Adipose tissue (tissue), 3 donors: ENCODE data around the gene POLE2. TPM values are rescaled to one million over a fixed set of nuclear protein-coding genes. Genes with fewer than 3 reads are reported as not detected.
"Not testable (repeated sequence)": the region's sequence is repeated elsewhere in the genome, so short reads cannot be mapped to it uniquely, and the experiment has no call there.

ENCODE experiments used
- H3K27ac ChIP-seq: one replicate; pipeline ENCODE4 v1.5.1; 2013; ENCODE audit warnings: low read depth, low read length
- whole genome bisulfite sequencing, 3 donors: extraction: QIAGEN DNeasy Blood & Tissue Kit; methylation state at CpG; one replicate each; pipeline ENCODE4 v1.1.7; 2013; 5-methylcytosine and 5-hydroxymethylcytosine counted together
- polyA plus RNA-seq, 3 donors: library from polyadenylated mRNA; stranded (reverse); fragments of 200-250 nt; gene quantifications; one replicate each; pipeline ENCODE4 v1.2.3, GENCODE V29; 2013
- donor health status: healthy with polysubstance abuse.
- donor health status: Bipolar disorder and iron deficiency.
- donor health status: healthy.

Gene POLE2, protein sequence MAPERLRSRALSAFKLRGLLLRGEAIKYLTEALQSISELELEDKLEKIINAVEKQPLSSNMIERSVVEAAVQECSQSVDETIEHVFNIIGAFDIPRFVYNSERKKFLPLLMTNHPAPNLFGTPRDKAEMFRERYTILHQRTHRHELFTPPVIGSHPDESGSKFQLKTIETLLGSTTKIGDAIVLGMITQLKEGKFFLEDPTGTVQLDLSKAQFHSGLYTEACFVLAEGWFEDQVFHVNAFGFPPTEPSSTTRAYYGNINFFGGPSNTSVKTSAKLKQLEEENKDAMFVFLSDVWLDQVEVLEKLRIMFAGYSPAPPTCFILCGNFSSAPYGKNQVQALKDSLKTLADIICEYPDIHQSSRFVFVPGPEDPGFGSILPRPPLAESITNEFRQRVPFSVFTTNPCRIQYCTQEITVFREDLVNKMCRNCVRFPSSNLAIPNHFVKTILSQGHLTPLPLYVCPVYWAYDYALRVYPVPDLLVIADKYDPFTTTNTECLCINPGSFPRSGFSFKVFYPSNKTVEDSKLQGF
- polyA plus RNA-seq: 1 to 10 TPM in 2 of 3 donors, under 1 TPM in 1; 0.90 to 3.3 (median 1.4) TPM

DNA sequence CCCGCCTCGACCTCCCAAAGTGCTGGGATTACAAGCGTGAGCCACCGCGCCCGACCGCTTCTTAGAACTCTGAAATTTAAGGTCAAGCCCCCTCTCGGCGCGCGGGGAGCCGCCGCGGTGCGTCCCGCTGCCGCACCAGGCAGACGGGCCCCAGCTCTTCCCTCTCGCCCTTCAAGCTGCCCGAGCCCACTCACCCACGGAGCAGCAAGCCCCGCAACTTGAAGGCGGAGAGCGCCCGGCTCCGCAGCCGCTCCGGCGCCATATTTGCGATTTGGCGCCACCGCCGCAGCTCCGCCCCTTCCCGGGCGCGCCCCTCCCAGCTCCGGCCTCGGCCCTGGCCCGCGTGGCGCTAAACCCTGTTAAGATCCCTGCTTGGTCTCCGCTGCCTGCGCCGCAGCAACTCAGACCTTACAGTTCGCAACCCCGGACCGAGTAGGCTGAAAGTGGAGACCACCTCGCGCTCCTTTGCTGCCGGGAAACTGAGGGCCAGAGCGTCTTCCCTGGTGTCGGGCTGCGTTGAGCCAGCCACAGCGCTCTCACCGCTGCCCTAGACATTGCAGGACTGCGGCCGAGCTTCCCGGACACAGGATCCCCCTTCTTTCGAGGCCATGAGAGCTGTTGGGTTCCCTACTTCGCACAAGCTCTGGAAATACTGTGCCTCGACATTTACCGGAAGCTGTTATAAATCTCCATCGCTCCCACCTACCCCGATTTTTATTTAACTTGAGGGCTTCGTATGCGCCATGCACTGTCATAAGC, at the start of gene POLE2:
Gene POLE2, minus strand, starts transcription at position 273 of the 759 bp plus-strand sequence. Its CDS starts 11 bp downstream, at position 262.
- H3K27ac ChIP-seq: no peak within 1 kb of the TSS
- 4 to 5% (median 5%) methylated on average over 54 to 67 of the region's 67 CpGs for WGBS, 3 donors

DNA sequence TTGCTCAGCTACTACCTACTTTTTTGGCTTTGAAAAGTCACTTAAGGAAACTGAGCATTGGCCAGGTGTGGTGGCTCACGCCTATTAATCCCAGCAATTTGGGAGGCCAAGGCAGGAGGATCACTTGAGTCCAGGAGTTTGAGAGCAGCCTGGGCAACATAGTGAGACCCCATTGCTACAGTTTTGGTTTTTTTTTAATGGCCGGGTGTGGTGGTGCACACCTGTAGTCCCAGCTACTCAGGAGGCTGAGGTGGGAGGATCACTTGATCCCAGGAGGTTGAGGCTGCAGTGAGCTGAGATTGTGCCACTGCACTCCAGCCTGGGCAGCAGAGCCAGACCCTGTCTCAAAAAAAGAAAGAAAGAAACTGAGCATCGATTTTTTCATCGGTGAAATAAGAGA, 47.7 kb upstream of the POLE2 start:
- H3K27ac ChIP-seq: not testable (repeated sequence)
- whole genome bisulfite sequencing, 3 donors: 85 to 100% (median 98%) methylated on average over 4 of the region's 4 CpGs

DNA sequence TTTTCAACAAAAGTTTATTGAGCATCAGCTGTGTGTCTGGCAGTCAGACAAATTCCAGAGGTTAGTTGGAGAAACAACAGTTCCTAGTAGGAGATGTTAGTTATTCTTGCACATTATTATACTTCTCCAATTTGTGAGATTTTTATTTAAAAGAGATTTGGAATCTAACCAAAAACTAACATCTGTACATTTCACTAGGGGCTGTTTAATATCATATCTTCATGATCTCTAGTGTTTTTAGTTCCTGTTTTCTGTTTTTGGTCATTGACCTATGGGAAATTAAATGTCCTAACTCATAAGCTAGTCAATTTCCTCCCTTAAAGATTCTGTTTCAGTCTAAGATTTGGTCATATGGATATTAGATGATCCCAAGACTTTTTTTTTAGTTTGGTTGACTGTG, 45.8 kb upstream of the POLE2 start:
- H3K27ac ChIP-seq: no peak overlapping the region

DNA sequence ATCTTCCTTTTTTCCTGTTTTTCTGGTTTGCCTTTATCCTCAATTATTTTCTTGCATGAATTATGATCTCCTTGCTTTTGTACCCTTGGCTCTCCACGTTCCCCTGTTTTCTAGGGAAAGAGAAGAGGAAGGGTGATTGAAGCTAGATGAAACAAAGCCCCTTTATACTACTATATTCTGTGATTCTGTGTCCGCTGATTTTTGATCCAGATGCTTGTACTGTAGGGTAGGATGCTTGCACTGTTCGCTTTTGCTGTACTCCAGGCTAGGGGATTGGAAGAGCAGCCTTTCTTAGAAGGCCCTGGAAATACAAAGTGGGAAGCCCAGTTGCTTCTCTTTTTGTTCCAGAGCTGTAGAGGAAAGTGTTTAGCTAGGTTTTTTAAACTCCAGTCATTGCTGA, 44.9 kb upstream of the POLE2 start:
- WGBS, 3 donors: 88 to 91% (median 89%) methylated on average over 3 of the region's 3 CpGs
- H3K27ac ChIP-seq: no peak overlapping the region

DNA sequence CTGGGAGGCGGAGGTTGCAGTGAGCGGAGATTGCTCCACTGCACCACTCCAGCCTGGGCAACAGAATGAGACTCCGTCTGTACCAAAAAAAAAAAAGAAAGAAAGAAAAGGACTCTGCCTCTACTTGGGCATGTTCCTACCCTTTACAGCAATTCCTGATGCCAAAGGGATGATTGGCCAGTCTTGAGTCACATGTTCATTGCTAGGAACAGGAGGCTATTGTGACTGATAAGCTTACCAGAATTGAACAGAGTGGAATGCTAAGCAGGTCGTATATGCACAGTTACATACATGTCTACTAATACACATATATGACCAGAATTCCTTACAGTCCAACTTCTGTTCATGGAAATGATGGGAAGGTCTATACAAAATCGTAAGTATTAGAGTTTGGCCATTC, 39.2 kb upstream of the POLE2 start:
- 89 to 96% (median 95%) methylated on average over 5 of the region's 5 CpGs for WGBS, 3 donors
- no peak overlapping the region for H3K27ac ChIP-seq

DNA sequence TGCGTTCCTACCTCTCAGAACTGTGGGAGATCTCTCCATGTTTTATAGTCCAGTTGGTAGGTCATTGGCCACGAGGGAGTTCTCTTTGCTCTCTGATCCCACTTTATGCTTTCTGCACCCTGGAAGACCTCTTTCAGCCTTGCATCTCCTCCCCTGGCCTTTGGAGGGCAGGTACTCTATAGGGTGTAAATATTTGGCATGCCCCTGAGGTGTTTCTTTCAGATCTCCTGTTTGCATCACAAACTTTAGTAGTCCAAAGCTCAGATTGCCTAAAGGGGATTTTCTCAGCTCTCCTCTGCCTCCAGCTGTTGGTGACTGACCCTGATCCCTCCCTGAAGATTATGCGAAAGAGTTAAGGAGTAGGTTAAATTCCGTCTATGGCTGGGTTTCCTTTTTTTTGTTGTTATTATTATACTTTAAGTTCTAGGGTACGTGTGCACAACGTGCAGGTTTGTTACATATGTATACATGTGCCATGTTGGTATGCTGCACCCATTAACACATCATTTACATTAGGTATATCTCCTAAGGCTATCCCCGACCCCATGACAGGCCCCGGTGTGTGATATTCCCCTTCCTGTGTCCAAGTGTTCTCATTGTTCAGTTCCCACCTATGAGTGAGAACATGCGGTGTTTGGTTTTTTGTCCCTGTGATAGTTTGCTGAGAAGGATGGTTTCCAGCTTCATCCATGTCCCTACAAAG, 33.9 kb upstream of the POLE2 start:
- H3K27ac ChIP-seq: not testable (repeated sequence)

DNA sequence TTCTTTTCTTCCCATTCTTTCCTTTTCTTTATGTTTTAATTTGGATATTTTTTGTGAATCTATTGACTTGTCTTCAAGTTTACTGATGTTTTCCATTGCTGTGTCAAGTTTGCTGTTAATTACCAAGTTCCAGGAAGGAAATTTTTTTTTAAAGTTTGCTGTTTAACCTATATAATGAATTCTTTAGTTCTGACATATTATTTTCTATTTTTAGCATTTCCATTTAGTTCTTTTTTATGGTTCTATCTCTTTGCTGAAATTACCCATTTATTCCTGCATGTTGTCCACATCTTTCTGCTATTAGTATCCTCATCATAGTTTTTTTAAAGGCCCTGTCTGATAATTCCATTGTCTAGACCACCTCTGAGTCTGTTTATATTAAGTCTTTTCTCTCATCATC, 32.7 kb upstream of the POLE2 start:
- H3K27ac ChIP-seq: no peak overlapping the region

More for the DNA sequence above, 33.9 kb upstream of the POLE2 start:
- 86 to 94% (median 89%) methylated on average over 9 of the region's 9 CpGs for WGBS, 3 donors

DNA sequence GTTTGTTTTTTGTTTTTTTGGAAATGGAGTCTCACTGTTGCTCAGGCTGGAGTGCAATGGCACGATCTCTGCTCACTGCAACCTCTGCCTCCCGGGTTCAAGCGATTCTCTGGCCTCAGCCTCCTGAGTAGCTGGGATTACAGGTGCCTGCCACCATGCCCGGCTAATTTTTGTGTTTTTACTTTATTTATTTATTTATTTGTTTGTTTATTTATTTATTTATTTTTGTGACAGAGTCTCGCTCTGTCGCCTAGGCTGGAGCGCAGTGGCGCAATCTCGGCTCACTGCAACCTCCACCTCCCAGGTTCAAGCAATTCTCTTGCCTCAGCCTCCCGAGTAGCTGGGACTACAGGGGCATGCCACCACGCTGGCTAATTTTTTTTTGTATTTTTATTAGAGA, 23.0 kb upstream of the POLE2 start:
- H3K27ac ChIP-seq: not testable (repeated sequence)
- 96 to 97% (median 97%) methylated on average over 11 of the region's 11 CpGs for WGBS, 3 donors

DNA sequence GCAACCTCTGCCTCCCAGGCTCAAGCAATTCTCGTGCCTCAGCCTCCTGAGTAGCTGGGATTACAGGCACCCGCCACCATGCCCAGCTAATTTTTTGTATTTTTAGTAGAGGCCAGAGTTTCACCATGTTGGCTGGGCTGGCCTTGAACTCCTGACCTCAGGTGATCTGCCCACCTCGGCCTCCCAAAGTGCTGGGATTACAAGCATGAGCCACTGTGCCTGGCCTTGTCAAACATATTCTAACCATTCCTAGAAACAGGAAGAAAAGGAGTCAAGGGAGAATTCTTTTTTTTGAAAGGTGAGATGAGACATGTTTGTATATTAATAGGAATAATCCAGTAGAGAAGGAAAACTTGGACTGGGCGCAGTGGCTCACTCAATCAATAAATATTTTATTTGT, 16.5 kb upstream of the POLE2 start:
- H3K27ac ChIP-seq: not testable (repeated sequence)
- WGBS, 3 donors: 84 to 91% (median 85%) methylated on average over 4 of the region's 4 CpGs

DNA sequence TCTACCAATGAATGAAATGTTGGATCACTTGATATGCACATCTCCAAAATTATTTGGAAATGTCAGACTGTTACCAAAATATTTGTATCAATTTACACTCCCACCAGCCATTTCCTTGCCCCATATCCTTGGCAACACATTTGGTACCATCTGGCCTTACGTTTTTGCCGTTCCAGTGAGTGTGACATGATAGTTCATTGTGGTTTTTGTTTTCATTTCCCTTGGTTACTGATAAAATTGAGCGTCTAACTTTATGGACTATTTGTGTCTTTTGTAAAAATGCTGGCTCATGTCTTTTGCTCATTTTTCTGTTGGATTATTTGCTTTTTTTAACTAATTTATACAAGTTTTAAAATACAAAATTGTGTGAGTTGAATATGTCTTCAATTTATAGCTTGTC, 16.0 kb upstream of the POLE2 start:
- H3K27ac ChIP-seq: no peak overlapping the region
- WGBS, 3 donors: 50 to 80% (median 52%) methylated on average over 3 of the region's 3 CpGs

DNA sequence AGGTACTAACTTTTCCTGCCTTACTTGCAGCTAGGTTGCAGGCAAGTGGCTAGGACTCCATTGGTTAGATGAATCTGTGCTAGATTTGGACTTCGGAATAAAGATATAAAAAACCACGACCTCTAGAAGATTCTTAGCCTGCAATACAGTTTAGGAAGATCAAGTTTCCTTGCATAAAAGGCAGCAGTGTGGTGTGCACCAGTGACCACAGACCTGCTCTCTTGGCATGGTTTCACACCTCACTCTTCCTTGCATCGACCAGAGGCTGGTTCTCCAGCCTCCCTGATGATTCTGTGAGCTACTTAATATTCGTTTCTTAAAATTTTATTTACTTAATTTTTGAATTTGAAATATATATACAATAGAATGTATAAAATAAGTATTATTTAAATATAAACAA, 14.7 kb upstream of the POLE2 start:
- no peak overlapping the region for H3K27ac ChIP-seq
- 77 to 85% (median 84%) methylated on average over 4 of the region's 4 CpGs for WGBS, 3 donors

DNA sequence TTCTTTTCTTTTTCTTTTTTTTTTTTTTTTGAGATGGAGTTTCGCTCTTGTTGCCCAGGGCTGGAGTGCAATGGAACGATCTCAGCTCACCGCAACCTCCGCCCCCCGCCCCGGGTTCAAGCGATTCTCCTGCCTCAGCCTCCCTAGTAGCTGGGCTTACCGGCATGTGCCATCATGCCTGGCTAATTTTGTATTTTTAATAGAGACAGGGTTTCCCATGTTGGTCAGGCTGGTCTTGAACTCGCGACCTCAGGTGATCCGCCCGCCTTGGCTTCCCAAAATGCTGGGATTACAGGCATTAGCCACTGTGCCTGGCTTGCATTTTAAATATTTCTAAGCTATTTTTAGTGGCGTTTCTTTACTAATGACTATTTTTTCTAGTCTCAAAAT, 5.7 kb upstream of the POLE2 start:
- H3K27ac ChIP-seq: not testable (repeated sequence)
- WGBS, 3 donors: 10 to 13% (median 13%) methylated on average over 12 to 13 of the region's 13 CpGs

DNA sequence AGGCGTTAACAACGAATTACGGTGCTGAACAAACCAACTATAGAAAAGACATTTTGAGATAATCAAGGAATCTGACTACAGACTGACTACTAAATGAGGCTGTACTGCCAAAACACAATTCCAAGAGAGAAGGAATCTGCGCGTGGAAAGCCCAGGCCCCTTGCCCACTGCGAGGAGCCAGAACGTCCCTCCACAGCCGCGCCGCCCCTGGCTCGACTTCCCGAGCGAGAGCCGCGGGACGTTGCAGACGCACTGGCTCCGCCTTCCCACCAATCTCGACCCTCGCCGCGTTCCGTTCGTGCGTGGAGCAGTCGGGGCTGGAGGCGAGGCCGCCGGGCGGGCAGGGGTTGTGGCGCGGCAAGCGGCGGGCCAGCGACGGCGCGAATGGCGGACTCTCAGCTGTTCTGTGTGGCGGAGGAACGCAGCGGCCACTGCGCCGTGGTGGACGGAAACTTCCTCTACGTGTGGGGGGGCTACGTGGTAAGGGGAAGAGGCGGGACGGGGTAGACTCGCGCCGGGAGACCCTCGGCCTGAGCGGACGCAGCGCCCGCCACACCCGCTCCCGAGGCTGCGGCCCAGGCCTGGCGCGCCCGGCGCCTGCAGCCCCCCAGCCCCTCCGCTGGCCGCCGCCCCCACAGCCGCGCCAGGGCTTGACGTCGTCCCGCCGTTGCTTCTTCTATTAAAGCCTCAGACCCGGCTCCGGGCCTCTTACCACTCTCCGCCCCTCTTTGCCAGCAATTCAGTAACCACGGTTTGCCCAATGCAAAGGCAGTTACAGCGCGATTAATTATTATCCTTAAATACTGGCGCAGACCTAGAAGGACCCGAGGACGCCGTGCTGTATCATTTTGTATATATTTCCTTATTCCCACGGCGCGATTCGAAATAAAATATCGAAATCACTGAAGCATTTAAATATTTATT, 5.1 kb upstream of the POLE2 start, which contains the start of gene KLHDC1:
Gene KLHDC1, plus strand, starts transcription at position 310 of the 924 bp plus-strand sequence. Its CDS starts 75 bp downstream, at position 385.
- 0 to 1% (median 0%) methylated on average over 81 to 88 of the region's 88 CpGs for WGBS, 3 donors
- peak within 1 kb of the TSS; percentile 86 for H3K27ac ChIP-seq

DNA sequence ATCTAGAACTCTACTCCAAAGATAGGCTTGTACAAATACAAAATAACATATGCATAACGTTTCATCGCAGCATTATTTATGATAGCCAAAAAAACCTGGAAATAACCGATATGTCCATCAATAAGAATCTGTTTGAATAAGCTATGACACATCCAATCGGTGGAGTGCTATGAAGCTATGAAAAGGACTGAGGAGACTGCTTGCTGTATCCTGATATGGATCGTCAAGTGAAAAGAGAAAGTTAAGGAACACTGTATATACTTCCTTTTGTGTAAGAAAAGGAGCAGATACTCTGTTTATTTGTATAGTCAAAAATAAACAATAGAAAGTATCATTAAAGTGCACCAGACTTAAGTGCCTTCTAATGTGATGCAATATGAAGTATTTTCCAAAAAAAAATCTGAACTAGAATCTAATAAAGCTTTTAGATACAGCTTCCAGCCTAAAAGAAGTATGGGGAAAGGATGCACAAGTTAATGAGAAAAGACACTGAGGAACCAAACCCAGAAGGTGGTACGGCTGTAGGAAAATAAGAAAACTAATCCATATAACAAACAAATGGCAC, 4.3 kb upstream of the POLE2 start:
- no peak overlapping the region for H3K27ac ChIP-seq
- 45 to 51% (median 50%) methylated on average over 6 of the region's 6 CpGs for WGBS, 3 donors

DNA sequence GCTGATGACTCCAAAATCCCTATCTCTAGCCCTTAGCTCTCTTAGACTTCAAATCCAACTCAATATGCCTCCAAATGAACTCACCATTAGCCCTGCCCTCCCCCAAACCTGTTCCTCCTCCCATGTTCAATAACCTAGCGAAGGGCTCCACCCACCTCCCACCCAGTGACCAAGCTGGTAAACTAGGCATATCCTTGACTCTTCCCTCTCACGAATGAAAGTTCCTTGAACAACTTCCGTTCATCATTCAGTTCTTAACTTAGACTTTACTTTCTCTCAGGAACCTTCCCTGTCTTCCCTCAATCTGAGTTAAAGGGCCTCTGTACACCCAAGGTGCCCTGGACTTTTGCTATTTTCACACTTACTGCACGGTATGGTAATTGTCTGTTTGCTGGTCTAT, 3.0 kb upstream of the POLE2 start:
- H3K27ac ChIP-seq: no peak overlapping the region
- WGBS, 3 donors: 70 to 80% (median 76%) methylated on average over 4 of the region's 4 CpGs

DNA sequence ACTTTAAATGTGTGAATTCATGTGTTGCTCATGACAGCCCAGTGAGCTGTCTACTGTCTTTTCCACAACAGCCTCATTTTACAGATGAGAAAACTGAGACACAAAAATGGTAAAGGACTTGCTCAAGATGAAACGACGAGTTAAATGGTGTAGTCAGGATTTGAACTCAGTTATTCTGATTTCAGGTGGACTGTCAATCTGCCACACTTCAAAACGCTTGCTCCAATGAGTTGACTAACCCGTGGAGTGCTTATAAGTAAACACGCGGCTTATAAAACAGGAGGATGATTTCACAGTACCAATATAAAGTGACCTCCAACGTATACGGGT, 652 bp upstream of the POLE2 start:
- WGBS, 3 donors: 88 to 89% (median 89%) methylated on average over 8 of the region's 8 CpGs
- H3K27ac ChIP-seq: no peak overlapping the region

DNA sequence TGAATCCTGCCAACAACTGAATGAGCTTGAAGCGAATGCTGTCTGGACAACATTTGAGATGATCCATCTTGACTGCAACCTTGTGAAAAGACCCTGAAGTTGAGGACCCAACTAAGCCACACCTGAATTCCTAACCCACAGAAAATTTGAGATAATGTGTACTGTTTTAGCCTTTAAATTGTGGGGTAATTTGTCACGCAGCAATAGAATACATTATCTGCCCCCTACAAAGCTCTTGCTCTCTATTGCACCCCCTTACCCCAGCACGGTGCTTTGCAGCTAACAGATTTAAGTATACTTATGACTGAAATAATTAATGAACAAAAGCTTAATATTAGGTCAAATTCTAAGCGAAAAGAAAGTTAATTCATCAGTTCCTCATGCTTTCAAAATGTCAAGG, 1.6 kb downstream of the POLE2 start:
- no peak overlapping the region for H3K27ac ChIP-seq
- WGBS, 3 donors: 91 to 95% (median 92%) methylated on average over 4 of the region's 4 CpGs

DNA sequence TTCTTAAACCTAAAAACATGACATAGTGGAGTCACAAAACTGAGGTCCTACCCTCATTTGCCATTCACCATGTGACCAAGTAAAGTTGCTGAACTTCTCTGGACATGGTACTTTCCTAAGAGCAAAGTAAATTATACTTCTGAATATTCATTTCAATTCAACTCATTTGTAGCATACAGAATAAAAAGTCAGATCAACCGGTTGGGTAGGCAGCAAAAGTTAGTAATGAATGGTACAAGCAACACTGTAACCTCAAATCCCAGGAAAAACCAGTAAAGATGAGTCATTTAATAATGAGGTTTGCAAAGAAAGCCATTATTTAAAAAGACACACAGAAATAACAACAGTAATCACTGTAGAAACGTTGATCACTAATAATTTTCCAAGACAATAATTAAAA, 8.7 kb downstream of the POLE2 start:
- WGBS, 3 donors: 72 to 82% (median 80%) methylated on average over 2 of the region's 2 CpGs
- H3K27ac ChIP-seq: no peak overlapping the region
